ENCODE results near the gene CRY2. TPM values are rescaled to one million over a fixed set of nuclear protein-coding genes. Genes with fewer than 3 reads are reported as not detected.

CRY2 gene
- total and polyA plus RNA-seq, 2 experiments from 2014 or later, result 9.5 to 15.4 TPM

GRCh38 chr11:45917286-45917622 is 70.0 kb downstream of the CRY2 start (continued):
- TF ChIP-seq ZNF331 (CRISPR knock-in tag; IDR thresholded peaks at IDR 0.05; ENCODE audit: low read depth) (no peak), CREB1 (CRISPR knock-in tag; IDR thresholded peaks at IDR 0.05; ENCODE audit: low read depth) (no peak), STAT1 (IDR thresholded peaks at IDR 0.05; ENCODE audit: unreplicated experiment) (no peak), EZH2 (IDR thresholded peaks at IDR 0.05; ENCODE audit: low read depth, unreplicated experiment) (no peak), JUNB (IDR thresholded peaks at IDR 0.05; ENCODE audit: unreplicated experiment) (no peak), EZH2phosphoT487 (IDR thresholded peaks at IDR 0.05; ENCODE audit: unreplicated experiment) (no peak), REST (IDR thresholded peaks at IDR 0.05; ENCODE audit: unreplicated experiment) (no peak), ETS1 (IDR thresholded peaks at IDR 0.05) (no peak), ZNF114 (CRISPR knock-in tag; IDR thresholded peaks at IDR 0.05) (no peak), CTCF (conservative IDR thresholded peaks at IDR 0.05; ENCODE audit: low read depth in 2 of 2) (no peak)

GRCh38 chr11:45917623-45918330 is 70.5 kb downstream of the CRY2 start, which contains the start of gene PEX16:
Gene PEX16, minus strand, starts transcription at chr11:45917877. Its CDS starts 66 bp downstream, at chr11:45917811.
- Histone ChIP-seq H3K27me3 (ENCODE audit: insufficient read depth) (peaks cover 9% of the 10 kb centered on the region; the same call in 1 of the 2 replicates), H3K27ac (ENCODE audit: low read depth) (peak within 1 kb of the TSS; percentile 73), H3K36me3 (ENCODE audit: insufficient read depth) (no peaks in the 10 kb centered on the region), H3K9me2 (ENCODE audit: insufficient read depth) (no peaks in the 10 kb centered on the region), H4K20me1 (replicated peaks; ENCODE audit: insufficient read depth) (no peaks in the 10 kb centered on the region; the same call in none of the 2 replicates), H3K4me2 (peak within 1 kb of the TSS; percentile 93), H3K79me2 (replicated peaks; ENCODE audit: insufficient read depth) (peaks cover 8% of the 10 kb centered on the region), H2AFZ (peak within 1 kb of the TSS; percentile 93), H3F3A (replicated peaks; ENCODE audit: low read depth) (peaks cover 23% of the 10 kb centered on the region), H3K4me3 (peak within 1 kb of the TSS; percentile 95), H3K4me1 (ENCODE audit: insufficient read depth) (peaks cover 32% of the 10 kb centered on the region)
- H3K27me3 Mint-ChIP-seq (ENCODE audit: insufficient read depth, low read depth, poor library complexity), result peaks cover 32% of the 10 kb centered on the region
- peaks cover 3% of the 10 kb centered on the region; the same call in 1 of the 3 replicates for H3K36me3 Mint-ChIP-seq (ENCODE audit: low read depth)
- ATAC-seq, result peak; percentile 45
- peaks cover 27% of the 10 kb centered on the region for H3K4me1 Mint-ChIP-seq
- H3K27ac Mint-ChIP-seq, result peak within 1 kb of the TSS; percentile 97
- peak within 1 kb of the TSS; percentile 96 for H3K4me3 Mint-ChIP-seq
- H3K9me3 Mint-ChIP-seq, result no peaks in the 10 kb centered on the region
- peak; percentile 98 for DNase-seq (ENCODE audit: low spot score)
- no peak for TF ChIP-seq EZH2 (IDR thresholded peaks at IDR 0.05; ENCODE audit: low read depth, unreplicated experiment)
- TF ChIP-seq ETS1 (IDR thresholded peaks at IDR 0.05), result peak; percentile 58; the same call in 1 of the 2 replicates
- no peak for TF ChIP-seq CTCF (conservative IDR thresholded peaks at IDR 0.05; ENCODE audit: low read depth in 2 of 2)
- TF ChIP-seq STAT1 (IDR thresholded peaks at IDR 0.05; ENCODE audit: unreplicated experiment), result no peak
- peak; percentile 48; the same call in 1 of the 2 replicates for TF ChIP-seq CREB1 (CRISPR knock-in tag; IDR thresholded peaks at IDR 0.05; ENCODE audit: low read depth)

Measured in GM23338 (cell line).